Measurements from ENCODE around the gene FGF11. TPM values are rescaled to one million over a fixed set of nuclear protein-coding genes. Genes with fewer than 3 reads are reported as not detected.

Gene FGF11
- total and polyA plus RNA-seq, 12 donors = 2.0 to 15.9 (median 7.6) TPM

DNA sequence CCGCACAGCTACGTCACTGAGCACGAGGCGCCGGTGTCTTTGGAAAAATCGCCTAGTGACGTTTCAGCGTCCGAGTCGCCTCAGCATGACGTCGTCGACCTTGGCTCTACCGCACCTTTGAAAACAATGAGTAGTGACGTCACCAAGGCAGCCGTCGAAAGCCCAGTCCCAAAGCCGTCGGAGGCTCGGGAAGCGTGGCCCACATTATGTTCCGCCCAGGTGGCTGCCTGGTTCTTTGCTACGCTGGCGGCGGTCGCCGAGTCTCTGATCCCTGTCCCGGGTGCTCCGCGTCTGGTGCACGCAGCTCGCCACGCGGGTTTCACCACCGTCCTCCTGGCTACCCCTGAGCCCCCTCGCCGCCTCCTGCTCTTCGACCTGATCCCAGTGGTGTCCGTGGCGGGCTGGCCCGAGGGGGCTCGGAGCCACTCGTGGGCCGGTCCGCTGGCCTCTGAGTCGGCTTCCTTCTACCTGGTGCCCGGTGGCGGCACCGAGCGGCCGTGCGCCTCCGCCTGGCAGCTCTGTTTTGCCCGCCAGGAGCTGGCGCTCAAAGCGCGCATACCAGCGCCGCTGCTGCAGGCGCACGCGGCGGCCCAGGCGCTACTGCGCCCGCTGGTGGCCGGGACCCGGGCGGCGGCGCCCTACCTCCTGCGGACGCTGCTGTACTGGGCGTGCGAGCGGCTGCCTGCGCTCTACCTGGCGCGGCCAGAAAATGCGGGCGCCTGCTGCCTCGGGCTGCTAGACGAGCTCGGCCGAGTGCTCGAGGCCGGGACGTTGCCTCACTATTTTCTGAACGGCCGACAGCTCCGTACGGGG, 2.5 kb upstream of the FGF11 start:
- H3K27ac ChIP-seq = peak overlapping the region; percentile 36 to 78 (median 62)
- intact Hi-C loops (cut with DNase I) = loop anchor here (1.0 to 10.0 kb wide), 15 partner anchors 34 to 151 kb away; partner anchors contain the start of genes KCTD11 (in 5 of the 10), SENP3 (in 4 of the 10), TMEM95 (in 4 of the 10) and ZBTB4 (in 3 of the 10)

DNA sequence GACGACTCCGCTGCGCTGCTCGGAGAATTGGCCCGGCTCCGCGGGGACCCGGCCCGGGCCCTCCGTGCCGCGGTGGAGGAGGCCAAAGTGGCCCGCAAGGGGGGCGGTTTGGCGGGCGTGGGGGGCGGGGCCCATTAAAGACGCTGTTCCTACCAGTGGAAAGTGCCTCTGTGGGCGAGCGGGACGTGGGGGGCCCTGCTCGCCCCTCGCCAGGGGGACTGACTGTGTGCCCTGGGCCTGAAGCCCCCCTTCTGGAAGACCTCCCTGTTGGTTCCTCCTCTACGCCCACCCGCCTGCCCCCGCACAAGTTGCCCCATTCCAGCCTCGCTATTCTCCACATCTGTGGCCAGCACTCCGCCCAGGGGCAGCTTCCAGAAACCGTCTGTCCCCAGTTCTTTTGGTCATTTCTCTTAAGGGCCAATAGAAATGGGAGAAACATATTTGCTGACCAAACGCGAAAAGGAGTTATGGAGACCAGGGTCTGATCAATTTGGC, 1.9 kb upstream of the FGF11 start:
- peak in 2 of 8 donors; percentile 1 to 5 for ATAC-seq
- Histone ChIP-seq H3K27ac (peak overlapping the region in 8 of 10 donors; percentile 37 to 78 (median 68)), H3K9me3 (no peaks in the 10 kb centered on the region), H3K4me3 (peak overlapping the region in 9 of 10 donors; percentile 43 to 66 (median 54)), H3K27me3 (peaks cover 0 to 42% (median 12%) of the 10 kb centered on the region in 7 donors), H3K36me3 (no peaks in the 10 kb centered on the region), H3K4me1 (peaks cover 24 to 65% (median 52%) of the 10 kb centered on the region in 9 donors)
- TF ChIP-seq, protein P1, sequence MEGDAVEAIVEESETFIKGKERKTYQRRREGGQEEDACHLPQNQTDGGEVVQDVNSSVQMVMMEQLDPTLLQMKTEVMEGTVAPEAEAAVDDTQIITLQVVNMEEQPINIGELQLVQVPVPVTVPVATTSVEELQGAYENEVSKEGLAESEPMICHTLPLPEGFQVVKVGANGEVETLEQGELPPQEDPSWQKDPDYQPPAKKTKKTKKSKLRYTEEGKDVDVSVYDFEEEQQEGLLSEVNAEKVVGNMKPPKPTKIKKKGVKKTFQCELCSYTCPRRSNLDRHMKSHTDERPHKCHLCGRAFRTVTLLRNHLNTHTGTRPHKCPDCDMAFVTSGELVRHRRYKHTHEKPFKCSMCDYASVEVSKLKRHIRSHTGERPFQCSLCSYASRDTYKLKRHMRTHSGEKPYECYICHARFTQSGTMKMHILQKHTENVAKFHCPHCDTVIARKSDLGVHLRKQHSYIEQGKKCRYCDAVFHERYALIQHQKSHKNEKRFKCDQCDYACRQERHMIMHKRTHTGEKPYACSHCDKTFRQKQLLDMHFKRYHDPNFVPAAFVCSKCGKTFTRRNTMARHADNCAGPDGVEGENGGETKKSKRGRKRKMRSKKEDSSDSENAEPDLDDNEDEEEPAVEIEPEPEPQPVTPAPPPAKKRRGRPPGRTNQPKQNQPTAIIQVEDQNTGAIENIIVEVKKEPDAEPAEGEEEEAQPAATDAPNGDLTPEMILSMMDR (IDR thresholded peaks at IDR 0.05) = no peak
- no peak for DNase-seq
- 23 to 25% methylated on average over 31 of the region's 31 CpGs for WGBS, 2 donors
- intact Hi-C loops (cut with DNase I) = loop anchor here (1.0 to 10.0 kb wide), 15 partner anchors 35 to 150 kb away; partner anchors contain the start of genes KCTD11 (in 5 of the 10), SENP3 (in 4 of the 10), TMEM95 (in 4 of the 10) and ZBTB4 (in 3 of the 10)

More for the DNA sequence above, 2.5 kb upstream of the FGF11 start:
- H3K9me3 ChIP-seq = no peaks in the 10 kb centered on the region
- WGBS, 2 donors = 4 to 6% methylated on average over 87 to 92 of the region's 92 CpGs
- H3K27me3 ChIP-seq = peaks cover 0 to 39% (median 12%) of the 10 kb centered on the region in 7 donors
- DNase-seq = peak; percentile 70 to 83
- peaks cover 24 to 65% (median 52%) of the 10 kb centered on the region in 9 donors for H3K4me1 ChIP-seq
- peak overlapping the region in 9 of 10 donors; percentile 36 to 66 (median 54) for H3K4me3 ChIP-seq
- H3K36me3 ChIP-seq = no peaks in the 10 kb centered on the region
- ATAC-seq = peak; percentile 64 to 84 (median 78)
- TF ChIP-seq, protein P1 (IDR thresholded peaks at IDR 0.05) = peak; percentile 58 to 98 (median 86)

DNA sequence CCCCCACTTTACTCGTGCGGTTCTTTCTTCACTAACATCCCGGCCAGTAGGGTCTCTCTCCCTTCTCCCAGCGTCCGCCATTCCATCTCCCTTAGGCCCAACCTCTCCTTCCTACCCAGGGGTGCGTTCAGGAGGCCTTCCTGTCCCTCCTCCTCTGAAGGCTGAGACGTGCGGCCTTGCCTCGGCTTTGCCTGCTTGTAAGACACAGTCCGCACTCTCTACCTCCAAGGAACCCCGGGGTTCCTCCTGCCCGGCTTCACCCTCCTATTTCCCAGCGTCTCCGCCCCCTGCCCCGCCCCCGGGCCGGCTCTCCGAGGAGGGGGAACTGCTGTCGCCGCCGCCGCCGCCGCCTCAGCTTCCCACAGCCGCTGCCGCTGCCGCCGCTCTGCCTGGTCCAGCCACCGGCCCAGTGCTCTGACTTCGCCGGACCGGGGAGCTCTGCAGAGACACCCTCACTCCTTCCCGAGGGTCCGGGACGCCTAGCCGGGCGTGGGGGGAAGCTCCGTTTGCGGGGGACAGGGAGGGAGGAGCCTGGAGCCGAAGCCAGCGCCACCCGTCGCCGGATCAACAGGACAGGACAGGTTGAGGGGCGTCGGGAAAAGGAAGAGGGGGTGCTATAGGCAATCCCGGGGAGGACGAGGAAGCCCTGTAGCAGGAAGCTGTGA, 1.2 kb upstream of the FGF11 start:
- TF ChIP-seq, protein P1 (IDR thresholded peaks at IDR 0.05) = no peak
- ATAC-seq (peak; percentile 5 to 28 (median 18)), DNase-seq (peak; percentile 74 to 82)
- peaks cover 0 to 42% (median 12%) of the 10 kb centered on the region in 7 donors for H3K27me3 ChIP-seq
- intact Hi-C loops (cut with DNase I) = loop anchor here (1.0 to 10.0 kb wide), 17 partner anchors 16 to 149 kb away; partner anchors contain the start of genes KCTD11 (in 5 of the 10), SENP3 (in 4 of the 10), TMEM95 (in 4 of the 10) and ZBTB4 (in 3 of the 10)
- peaks cover 24 to 65% (median 52%) of the 10 kb centered on the region in 9 donors for H3K4me1 ChIP-seq
- H3K9me3 ChIP-seq = no peaks in the 10 kb centered on the region
- peak overlapping the region in 9 of 10 donors; percentile 43 to 66 (median 54) for H3K4me3 ChIP-seq
- H3K27ac ChIP-seq = peak overlapping the region in 8 of 10 donors; percentile 37 to 78 (median 69)
- WGBS, 2 donors = 10 to 14% methylated on average over 48 of the region's 48 CpGs
- H3K36me3 ChIP-seq = no peaks in the 10 kb centered on the region

All from heart right ventricle (tissue), 16 donors.